SHP77 treated with DMSO at 0.1 percent for 48 hours (cell line): Measurements from ENCODE around the gene MMP17.

Source experiments
- DNase-seq: peaks from one replicate; lab custom pipeline; 2025; lab: John Stamatoyannopoulos, UW

The MMP17 gene

GRCh38 chr12:131850856-131851559 is 22.8 kb downstream of the MMP17 start:
- DNase-seq: no peak

GRCh38 chr12:131851741-131852550 is 23.8 kb downstream of the MMP17 start:
- no peak for DNase-seq

- no peak for DNase-seq
These were observed 24.5 kb downstream of the MMP17 start for GRCh38 chr12:131852551-131853299.

- no peak for DNase-seq
These were observed 25.9 kb downstream of the MMP17 start for GRCh38 chr12:131853832-131854797.

- DNase-seq: no peak
These were observed 26.8 kb downstream of the MMP17 start for GRCh38 chr12:131854861-131855476.

- DNase-seq: no peak
These were observed 27.4 kb downstream of the MMP17 start for GRCh38 chr12:131855521-131856142.

- no peak for DNase-seq
These were observed 28.3 kb downstream of the MMP17 start for GRCh38 chr12:131856366-131857097.

GRCh38 chr12:131857908-131858850 is 30.0 kb downstream of the MMP17 start:
- DNase-seq: no peak

GRCh38 chr12:131860472-131861260 is 32.5 kb downstream of the MMP17 start:
- peak; percentile 57 for DNase-seq

- no peak for DNase-seq
These were observed 33.3 kb downstream of the MMP17 start for GRCh38 chr12:131861261-131862083.

GRCh38 chr12:131862084-131862441 is 33.9 kb downstream of the MMP17 start:
- DNase-seq: no peak

- no peak for DNase-seq
These were observed 34.4 kb downstream of the MMP17 start for GRCh38 chr12:131862600-131862993.

GRCh38 chr12:131862994-131863710 is 35.0 kb downstream of the MMP17 start:
- no peak for DNase-seq

- no peak for DNase-seq
These were observed 35.7 kb downstream of the MMP17 start for GRCh38 chr12:131863711-131864396.

- DNase-seq: no peak
These were observed 36.3 kb downstream of the MMP17 start for GRCh38 chr12:131864469-131864868.
